CD14-positive monocyte (primary cell): Measurements from ENCODE around the gene BRINP3. TPM values are rescaled to one million over a fixed set of nuclear protein-coding genes. Genes with fewer than 3 reads are reported as not detected.

Experiments used
- DNase-seq, 3 donors: peaks; one replicate each; pipeline ENCODE4 v3.0.0-alpha.2; 2011 to 2022
- H2AFZ ChIP-seq: 2 replicates; pipeline ENCODE4 v1.6.0; 2012; ENCODE audit warnings: mild to moderate bottlenecking, low read depth, low read length, inconsistent platforms; ENCODE audit not compliant: insufficient read depth, poor library complexity, severe bottlenecking
- H3K27ac ChIP-seq, 2 donors: 1 replicate in 1 of 2; 2 replicates in 1 of 2; pipeline ENCODE4 v1.5.1; 2012 to 2013; ENCODE audit warnings: low read length in 2 of 2, control low read depth in 1 of 2, inconsistent platforms in 1 of 2, low read depth in 1 of 2, mild to moderate bottlenecking in 1 of 2
- H3K27me3 ChIP-seq, 2 donors: one replicate each; pipeline versions ENCODE4 v1.6.0 to v1.6.1; 2011 to 2013; ENCODE audit warnings: low read length in 2 of 2; ENCODE audit not compliant: control insufficient read depth in 2 of 2, insufficient read depth in 2 of 2
- H3K36me3 ChIP-seq, 2 donors: replicated peaks in 1 of 2; 1 replicate in 1 of 2; 2 replicates in 1 of 2; pipeline versions ENCODE4 v1.5.1 to v1.6.1; 2012 to 2013; ENCODE audit warnings: low read length in 2 of 2, control low read depth in 1 of 2, inconsistent platforms in 1 of 2, mild to moderate bottlenecking in 1 of 2; ENCODE audit not compliant: insufficient read depth in 2 of 2, control insufficient read depth in 1 of 2
- H3K4me1 ChIP-seq, 2 donors: 1 replicate in 1 of 2; 2 replicates in 1 of 2; pipeline versions ENCODE4 v1.5.1 to v1.6.1; 2012 to 2013; ENCODE audit warnings: low read length in 2 of 2, control low read depth in 1 of 2, inconsistent platforms in 1 of 2, mild to moderate bottlenecking in 1 of 2, moderate library complexity in 1 of 2; ENCODE audit not compliant: insufficient read depth in 2 of 2, control insufficient read depth in 1 of 2
- H3K4me2 ChIP-seq: replicated peaks from 2 replicates; pipeline ENCODE3; 2012; ENCODE audit warnings: low read length, moderate library complexity, mild to moderate bottlenecking; ENCODE audit not compliant: poor library complexity, severe bottlenecking; ENCODE audit errors: extremely low read depth
- H3K4me3 ChIP-seq, 3 experiments: fragments of 200-600 bp in 1 of 3; sonication (generic) in 1 of 3; replicated peaks in 1 of 3; 1 replicate in 2 of 3; 2 replicates in 1 of 3; pipeline ENCODE4 v1.5.1; 2011 to 2013; ENCODE audit warnings: low read length in 3 of 3, mild to moderate bottlenecking in 3 of 3, control low read depth in 2 of 3, low read depth in 2 of 3, inconsistent platforms in 1 of 3, moderate library complexity in 1 of 3
- H3K79me2 ChIP-seq: 2 replicates; pipeline ENCODE4 v1.6.0; 2012; ENCODE audit warnings: mild to moderate bottlenecking, control low read depth, inconsistent platforms, low read length, moderate library complexity; ENCODE audit not compliant: insufficient read depth
- H3K9ac ChIP-seq: 2 replicates; pipeline ENCODE4 v1.6.0; 2017; ENCODE audit warnings: low read length, mild to moderate bottlenecking; ENCODE audit not compliant: insufficient read depth, poor library complexity, severe bottlenecking
- H3K9me3 ChIP-seq, 2 donors: replicated peaks in 1 of 2; 1 replicate in 1 of 2; 2 replicates in 1 of 2; pipeline versions ENCODE4 v1.5.1 to v1.6.1; 2012 to 2013; ENCODE audit warnings: low read length in 2 of 2, control low read depth in 1 of 2; ENCODE audit not compliant: control insufficient read depth in 1 of 2, insufficient read depth in 1 of 2
- H4K20me1 ChIP-seq: 2 replicates; pipeline ENCODE4 v1.6.0; 2012; ENCODE audit warnings: mild to moderate bottlenecking, low read length, control low read depth, moderate library complexity; ENCODE audit not compliant: insufficient read depth
- H3K27ac Mint-ChIP-seq, 7 donors: one replicate each; pipeline ENCODE4 v1.8.0; 2020; ENCODE audit warnings: mild to moderate bottlenecking in 7 of 7, mixed read lengths in 7 of 7, moderate library complexity in 6 of 7, inconsistent platforms in 2 of 7
- H3K27me3 Mint-ChIP-seq, 3 donors: one replicate each; pipeline ENCODE4 v1.8.0; 2021 to 2022; ENCODE audit warnings: low read depth in 3 of 3, mild to moderate bottlenecking in 3 of 3, mixed read lengths in 3 of 3, moderate library complexity in 3 of 3, inconsistent platforms in 1 of 3
- H3K36me3 Mint-ChIP-seq, 2 donors: one replicate each; pipeline ENCODE4 v1.8.0; 2020; ENCODE audit warnings: mixed read lengths in 2 of 2, inconsistent platforms in 1 of 2, mild to moderate bottlenecking in 1 of 2
- H3K4me1 Mint-ChIP-seq: one replicate; pipeline ENCODE4 v1.8.0; 2020; ENCODE audit warnings: mild to moderate bottlenecking, mixed read lengths
- H3K4me3 Mint-ChIP-seq, 2 donors: one replicate each; pipeline ENCODE4 v1.8.0; 2020; ENCODE audit warnings: mild to moderate bottlenecking in 2 of 2, mixed read lengths in 2 of 2, moderate library complexity in 1 of 2
- H3K9me3 Mint-ChIP-seq, 7 donors: one replicate each; pipeline ENCODE4 v1.8.0; 2020 to 2022; ENCODE audit warnings: mixed read lengths in 7 of 7, mild to moderate bottlenecking in 6 of 7, moderate library complexity in 6 of 7, inconsistent platforms in 2 of 7
- CTCF ChIP-seq: fragments of 200-600 bp; IDR thresholded peaks from one replicate; pipeline ENCODE4 v1.8.0; 2022; ENCODE audit warnings: antibody characterized with exemption, mild to moderate bottlenecking
- WGBS: methylation state at CpG from one replicate; pipeline ENCODE4 v1.1.5; 2013; ENCODE audit warnings: missing lambda C conversion rate; ENCODE audit not compliant: insufficient coverage; 5-methylcytosine and 5-hydroxymethylcytosine counted together
- intact Hi-C, 2 donors: fragments of 100-400 bp; cut with micrococcal nuclease; formaldehyde crosslinking; loops; one replicate each; pipeline versions ENCODE4 v1.15.0 to v1.15.1; 2023
- polyA plus RNA-seq, 3 donors: library from polyadenylated mRNA; depleted of rRNA in 1 of 3; unstranded in 2 of 3; stranded (reverse) in 1 of 3; fragments of 300-500 nt in 2 of 3; fragments of >200 nt in 1 of 3; fragmentation: Illumina TruSeq in 2 of 3; gene quantifications; 1 replicate in 2 of 3; 2 replicates in 1 of 3; pipeline ENCODE4 v1.2.3, GENCODE V29; 2012 to 2021

Gene BRINP3
- polyA plus RNA-seq, 3 donors, result not detected

DNA sequence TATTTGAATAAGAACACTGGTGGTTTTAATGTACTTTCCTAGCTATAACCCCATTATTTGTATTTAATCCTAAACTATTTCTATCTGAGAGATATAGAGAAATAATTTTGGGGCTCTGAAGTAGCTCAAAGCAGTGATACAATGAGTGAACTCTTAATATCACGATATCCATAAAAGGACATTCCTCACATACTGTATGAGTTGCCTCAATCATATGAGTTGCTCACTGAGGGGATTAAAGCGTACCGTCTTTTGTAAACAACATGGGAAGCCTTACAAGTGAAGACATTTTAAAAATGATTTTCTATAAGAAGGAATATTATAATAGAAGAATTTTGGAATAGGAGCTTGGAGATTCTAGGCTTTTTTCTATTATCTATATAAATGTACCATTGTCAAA is 21.5 kb downstream of the BRINP3 start:
- Mint-ChIP-seq H3K27ac (no peak overlapping the region), H3K4me1 (no peaks in the 10 kb centered on the region), H3K4me3 (no peak overlapping the region), H3K27me3 (peaks cover 0 to 3% (median 3%) of the 10 kb centered on the region in 3 donors), H3K36me3 (no peaks in the 10 kb centered on the region), H3K9me3 (peaks cover 0 to under 1% (median 0%) of the 10 kb centered on the region in 7 donors)
- Histone ChIP-seq H3K4me2 (no peak overlapping the region), H3K27me3 (no peaks in the 10 kb centered on the region), H3K9me3 (no peaks in the 10 kb centered on the region), H2AFZ (no peak overlapping the region), H3K27ac (no peak overlapping the region), H3K79me2 (no peaks in the 10 kb centered on the region), H4K20me1 (no peaks in the 10 kb centered on the region), H3K9ac (no peak overlapping the region), H3K36me3 (no peaks in the 10 kb centered on the region), H3K4me1 (no peaks in the 10 kb centered on the region), H3K4me3 (no peak overlapping the region)
- TF ChIP-seq CTCF, result no peak
- DNase-seq, result no peak
- WGBS, result no CpG with 5 or more reads among the region's 3 CpGs
- intact Hi-C loops, result no loop called here

- Histone ChIP-seq H3K4me2 (no peak overlapping the region), H3K27me3 (no peaks in the 10 kb centered on the region), H3K9ac (no peak overlapping the region), H3K79me2 (no peaks in the 10 kb centered on the region), H3K9me3 (no peaks in the 10 kb centered on the region), H3K4me3 (no peak overlapping the region), H4K20me1 (no peaks in the 10 kb centered on the region), H2AFZ (no peak overlapping the region), H3K4me1 (no peaks in the 10 kb centered on the region), H3K27ac (no peak overlapping the region), H3K36me3 (no peaks in the 10 kb centered on the region)
- intact Hi-C loops, result no loop called here
- Mint-ChIP-seq H3K4me1 (no peaks in the 10 kb centered on the region), H3K36me3 (no peaks in the 10 kb centered on the region), H3K4me3 (no peak overlapping the region), H3K27me3 (peaks cover 0 to 3% (median 3%) of the 10 kb centered on the region in 3 donors), H3K27ac (no peak overlapping the region), H3K9me3 (no peaks in the 10 kb centered on the region)
- no peak for TF ChIP-seq CTCF
- DNase-seq, result no peak
- WGBS, result no CpG with 5 or more reads among the region's 1 CpG
Observed at GRCh38 chr1:190455631-190456030, 22.0 kb downstream of the BRINP3 start.
